Kidney epithelial cell (primary cell): Measurements from ENCODE around the gene ZBTB42. TPM values are rescaled to one million over a fixed set of nuclear protein-coding genes. Genes with fewer than 3 reads are reported as not detected.
A peak's percentile ranks its signal among the peaks of the same experiment; 100 is the strongest.

Source experiments
- DNase-seq: peaks from one replicate; pipeline ENCODE4 v3.0.0-alpha.2; 2010; ENCODE audit warnings: low read depth
- H3K27me3 ChIP-seq: 2 replicates; pipeline ENCODE4 v1.6.0; 2011; ENCODE audit warnings: low read length; ENCODE audit not compliant: control insufficient read depth, insufficient read depth
- H3K36me3 ChIP-seq: 2 replicates; pipeline ENCODE4 v1.5.1; 2011; ENCODE audit warnings: low read length; ENCODE audit not compliant: control insufficient read depth, insufficient read depth
- H3K4me3 ChIP-seq: 2 replicates; pipeline ENCODE4 v1.5.1; 2011; ENCODE audit warnings: low read depth, mild to moderate bottlenecking, control low read depth, low read length
- CTCF ChIP-seq: IDR thresholded peaks from 2 replicates; pipeline ENCODE4 v1.5.1; 2011; ENCODE audit warnings: mild to moderate bottlenecking, moderate library complexity, low read length, control low read depth, inconsistent platforms; ENCODE audit not compliant: insufficient read depth, poor library complexity, severe bottlenecking
- total RNA-seq: library from RNA; depleted of rRNA; stranded (reverse); fragments of >200 nt; gene quantifications from 2 replicates; pipeline ENCODE4 v1.2.3, GENCODE V29; 2015

The ZBTB42 gene
- total RNA-seq, 1 donor from 2014 or later: 8.4 TPM

- no peak for DNase-seq
- TF ChIP-seq CTCF: no peak
- Histone ChIP-seq H3K4me3 (no peak overlapping the region), H3K27me3 (no peaks in the 10 kb centered on the region), H3K36me3 (no peaks in the 10 kb centered on the region)
Observed at GRCh38 chr14:104792101-104792884, 8.6 kb upstream of the ZBTB42 start.

- Histone ChIP-seq H3K36me3 (no peaks in the 10 kb centered on the region), H3K27me3 (no peaks in the 10 kb centered on the region), H3K4me3 (no peak overlapping the region)
- DNase-seq: no peak
- TF ChIP-seq CTCF: no peak
Observed at GRCh38 chr14:104792945-104793702, 7.8 kb upstream of the ZBTB42 start.

GRCh38 chr14:104793703-104793959, 7.3 kb upstream of the ZBTB42 start:
- H3K36me3 ChIP-seq: no peaks in the 10 kb centered on the region
- no peak for DNase-seq
- no peak for TF ChIP-seq CTCF
- no peak overlapping the region for H3K4me3 ChIP-seq
- no peaks in the 10 kb centered on the region for H3K27me3 ChIP-seq

- TF ChIP-seq CTCF: no peak
- Histone ChIP-seq H3K27me3 (no peaks in the 10 kb centered on the region), H3K36me3 (no peaks in the 10 kb centered on the region), H3K4me3 (peak overlapping the region; percentile 67)
- no peak for DNase-seq
Observed at GRCh38 chr14:104794099-104794498, 6.8 kb upstream of the ZBTB42 start.

GRCh38 chr14:104794631-104794992, 6.3 kb upstream of the ZBTB42 start:
- peak overlapping the region; percentile 67 for H3K4me3 ChIP-seq
- peak; percentile 5 for TF ChIP-seq CTCF
- no peak for DNase-seq
- H3K27me3 ChIP-seq: no peaks in the 10 kb centered on the region
- H3K36me3 ChIP-seq: no peaks in the 10 kb centered on the region
